ENCODE measurements around the gene RPS19.

RPS19 gene

DNA sequence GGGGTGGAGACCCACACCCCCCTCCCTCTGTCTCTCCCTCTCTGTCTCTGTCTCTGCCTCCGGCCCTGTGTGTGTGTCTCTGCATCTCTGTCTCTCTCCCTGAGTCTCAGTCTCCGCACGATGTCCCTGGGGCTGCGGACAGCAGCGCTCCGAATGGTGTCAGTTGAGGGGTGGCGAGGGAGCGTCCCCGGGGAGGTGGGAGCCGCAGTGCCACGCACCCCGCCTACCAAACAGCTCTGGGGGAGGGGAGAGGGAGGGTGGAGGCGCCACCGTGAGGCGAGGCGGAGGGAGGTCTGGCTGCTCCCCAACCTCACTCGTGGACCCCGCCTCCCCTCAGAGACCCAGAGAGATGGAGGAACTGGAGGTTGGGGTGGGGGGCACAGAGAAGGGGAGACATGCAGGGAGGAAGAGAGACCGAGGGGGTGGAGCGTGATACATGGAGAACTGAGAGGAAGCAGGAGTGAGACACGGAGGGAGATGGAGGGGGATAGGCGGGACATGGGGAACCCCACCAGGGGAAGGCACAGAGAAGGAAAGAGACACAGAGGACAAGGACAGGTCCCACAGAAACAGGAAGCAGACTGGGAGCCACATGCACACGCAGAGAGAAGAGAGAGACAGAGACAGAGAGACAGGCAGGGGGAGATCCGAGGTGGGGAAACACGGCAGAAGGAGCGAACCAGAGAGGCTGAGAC lies 61.0 kb downstream of the RPS19 start:
- in situ Hi-C loops (cut with HindIII; ENCODE audit: low pct_ligation_motif_present, low pct_unique_long_range_greater_than_20kb, low sequenced_read_pairs), result no loop called here

GRCh38 chr19:41921577-41922576 lies 61.8 kb downstream of the RPS19 start:
- in situ Hi-C loops (cut with HindIII; ENCODE audit: low pct_ligation_motif_present, low pct_unique_long_range_greater_than_20kb, low sequenced_read_pairs), result no loop called here
- no peak for DNase-seq

More for the DNA sequence above, 61.0 kb downstream of the RPS19 start:
- no peak for DNase-seq
